Effector CD8-positive, alpha-beta T cell (primary cell): ENCODE measurements around the gene KLHDC9.
"Not testable (repeated sequence)": the region's sequence is repeated elsewhere in the genome, so short reads cannot be mapped to it uniquely, and the experiment has no call there.

Experiments
- DNase-seq: peaks from one replicate; lab custom pipeline; 2025; lab: John Stamatoyannopoulos, UW
- total RNA-seq, 4 experiments: gene quantifications; one replicate each; lab custom pipeline; 2026; lab: John Stamatoyannopoulos, UW

KLHDC9 gene
- total RNA-seq = 0.24 to 1.1 (median 0.28) reads per million in 4 experiments

DNA sequence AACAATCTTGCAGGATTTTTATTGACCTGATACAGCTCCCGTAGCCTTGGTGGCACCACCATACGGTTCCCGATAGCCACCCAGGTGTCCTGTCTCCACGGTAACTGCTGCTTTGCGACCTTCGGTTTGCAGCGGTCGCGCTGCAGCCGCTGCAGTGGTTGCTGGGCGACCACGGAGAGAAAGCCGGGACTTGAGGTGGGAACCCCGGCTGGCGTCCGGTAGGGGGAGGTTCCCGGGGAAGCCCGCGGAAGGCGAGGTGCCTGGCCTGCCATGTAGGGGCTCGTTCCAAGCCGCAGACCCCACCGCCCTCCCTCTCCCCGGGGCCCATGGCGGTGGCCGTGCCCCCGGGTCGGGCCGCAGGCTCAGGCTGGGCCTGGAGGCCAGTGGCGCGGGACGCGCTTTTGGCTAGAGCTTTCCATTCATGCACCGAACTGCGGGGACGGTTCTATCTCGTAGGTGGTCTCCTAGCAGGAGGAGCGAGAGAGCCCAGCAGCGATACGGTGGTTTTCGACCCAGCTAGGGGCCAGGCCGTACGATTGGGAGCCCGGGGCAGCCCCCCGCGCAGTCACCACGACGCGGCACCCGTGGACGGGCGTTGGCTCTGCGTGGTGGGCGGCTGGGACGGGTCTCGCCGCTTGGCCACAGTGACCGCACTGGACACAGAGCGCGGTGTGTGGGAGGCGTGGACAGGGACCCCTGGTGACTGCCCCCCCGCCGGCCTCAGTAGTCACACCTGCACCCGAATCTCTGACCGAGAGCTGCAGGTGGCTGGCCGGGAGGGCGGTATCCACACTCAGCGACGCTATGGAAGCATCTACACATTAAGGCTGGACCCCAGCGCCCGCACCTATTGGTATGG is at the start of gene KLHDC9:
Gene KLHDC9 (plus strand): TSS at position 152 of the 859 bp plus-strand sequence. CDS start 175 bp downstream, at position 327.
- peak; percentile 38 for DNase-seq

DNA sequence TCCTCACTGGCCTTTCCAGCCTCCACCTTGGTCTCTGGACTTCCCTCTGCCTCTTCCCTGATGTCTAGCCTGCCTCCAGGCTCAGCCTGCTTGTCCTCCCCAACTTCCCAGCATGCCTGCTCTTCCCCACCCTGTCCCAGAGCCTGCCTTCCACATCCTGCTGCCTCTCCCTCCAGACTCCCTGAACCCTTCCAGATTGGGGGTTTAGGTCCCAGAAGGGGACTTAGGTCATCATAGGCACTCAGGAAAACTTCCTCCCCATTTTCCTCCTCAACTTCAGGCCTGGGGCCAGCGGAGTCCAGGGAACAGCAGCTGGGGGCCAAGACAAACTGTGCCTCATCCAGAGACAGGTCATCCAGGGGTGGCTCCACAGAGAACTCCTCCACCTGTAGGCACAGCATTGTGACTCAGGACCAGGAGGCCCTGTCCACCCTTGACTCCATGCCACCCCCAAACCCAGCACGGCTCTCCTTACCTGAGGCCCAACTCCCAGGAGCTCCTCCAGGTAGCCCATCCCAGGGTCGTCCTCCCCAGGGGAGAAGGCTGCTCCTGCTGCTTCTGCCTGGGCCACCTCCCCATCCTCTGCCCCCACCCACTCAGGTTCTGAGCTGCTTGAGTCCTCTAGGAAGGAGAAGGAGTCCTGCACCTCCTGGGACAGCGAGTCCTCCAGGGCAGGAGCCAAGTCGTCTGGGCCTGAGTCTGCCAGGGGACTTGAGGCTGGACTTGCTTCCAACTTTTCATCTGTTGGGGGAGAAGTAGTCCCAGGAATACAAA is 49.0 kb upstream of the KLHDC9 start:
- no peak for DNase-seq

- DNase-seq = no peak
These were observed 46.9 kb upstream of the KLHDC9 start for GRCh38 chr1:161051219-161051618.

DNA sequence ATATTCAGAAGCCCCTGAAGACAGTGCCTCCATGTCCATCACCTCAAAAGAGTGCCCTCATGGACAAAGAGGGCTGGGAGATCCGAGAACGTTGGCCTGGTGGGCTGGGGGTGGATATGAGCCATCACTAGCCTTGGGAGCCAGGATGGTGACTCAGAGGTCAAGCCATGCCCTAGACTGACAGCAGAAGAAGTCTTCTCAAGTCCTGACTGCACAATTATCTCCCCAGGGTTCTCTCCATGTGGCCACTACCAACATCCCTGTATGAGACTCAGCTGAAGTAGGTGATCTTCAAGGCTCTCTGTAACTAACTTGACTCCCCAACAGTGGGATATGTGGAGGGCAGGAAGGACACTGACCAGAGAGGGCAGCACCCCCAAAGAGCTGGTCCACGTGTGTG is 45.3 kb upstream of the KLHDC9 start:
- no peak for DNase-seq

- no peak for DNase-seq
These were observed 43.9 kb upstream of the KLHDC9 start for GRCh38 chr1:161054232-161054631.

- no peak for DNase-seq
These were observed 43.4 kb upstream of the KLHDC9 start for GRCh38 chr1:161054805-161055204.

DNA sequence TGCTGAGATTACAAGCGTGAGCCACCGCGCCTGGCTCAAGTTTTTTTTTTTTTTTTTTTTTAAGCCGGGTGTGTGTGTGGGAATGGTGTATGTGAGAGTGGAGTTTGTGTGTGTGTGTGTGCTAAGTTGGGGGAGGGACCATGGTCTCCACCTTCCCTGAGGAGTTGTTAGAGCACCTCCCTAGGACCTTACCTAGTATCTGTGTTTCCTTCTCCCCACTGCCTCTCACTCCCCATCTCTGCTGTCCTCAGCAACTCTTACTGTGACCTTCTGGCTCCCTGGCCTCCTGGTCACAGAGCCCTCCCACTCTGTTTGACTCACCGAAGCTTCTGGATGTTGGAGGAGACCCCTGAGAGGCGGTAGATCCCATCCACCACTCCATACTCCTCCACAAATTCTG is 38.9 kb upstream of the KLHDC9 start:
- DNase-seq = no peak

DNA sequence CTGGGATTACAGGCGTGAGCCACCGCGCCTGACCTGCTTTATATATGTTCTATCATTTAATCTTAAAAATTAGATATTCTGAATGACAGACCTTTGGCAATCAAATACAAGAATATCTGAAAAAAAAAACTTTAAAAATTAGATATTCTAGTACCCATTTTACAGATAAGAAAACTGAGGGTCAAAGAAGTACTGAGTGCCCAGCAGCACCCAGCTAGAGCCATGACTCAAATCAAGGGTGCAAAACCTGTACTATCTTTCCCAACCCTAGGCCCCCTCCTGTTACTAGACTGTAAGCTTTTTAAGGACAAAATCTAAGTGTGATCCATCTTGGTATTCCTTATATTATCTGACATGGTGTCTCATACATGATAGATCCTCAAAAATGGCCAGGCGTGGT is 36.7 kb upstream of the KLHDC9 start:
- no peak for DNase-seq

GRCh38 chr1:161063936-161064335 is 34.2 kb upstream of the KLHDC9 start:
- not testable (repeated sequence) for DNase-seq

DNA sequence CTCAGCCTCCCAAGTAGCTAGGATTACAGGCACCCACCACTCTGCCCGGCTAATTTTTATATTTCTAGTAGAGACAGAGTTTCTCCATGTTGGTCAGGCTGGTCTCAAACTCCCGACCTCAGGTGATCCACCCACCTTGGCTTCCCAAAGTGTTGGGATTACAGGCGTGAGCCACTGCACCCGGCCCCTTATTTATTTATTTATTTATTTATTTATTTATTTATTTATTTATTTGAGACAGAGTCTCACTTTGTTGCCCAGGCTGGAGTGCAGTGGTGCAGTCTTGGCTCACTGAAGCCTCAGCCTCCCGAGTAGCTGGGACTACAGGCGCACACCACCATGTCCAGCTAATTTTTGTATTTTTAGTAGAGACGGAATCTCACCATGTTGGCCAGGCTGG is 32.5 kb upstream of the KLHDC9 start:
- not testable (repeated sequence) for DNase-seq

- no peak for DNase-seq
These were observed 31.5 kb upstream of the KLHDC9 start for GRCh38 chr1:161066694-161067093.

DNA sequence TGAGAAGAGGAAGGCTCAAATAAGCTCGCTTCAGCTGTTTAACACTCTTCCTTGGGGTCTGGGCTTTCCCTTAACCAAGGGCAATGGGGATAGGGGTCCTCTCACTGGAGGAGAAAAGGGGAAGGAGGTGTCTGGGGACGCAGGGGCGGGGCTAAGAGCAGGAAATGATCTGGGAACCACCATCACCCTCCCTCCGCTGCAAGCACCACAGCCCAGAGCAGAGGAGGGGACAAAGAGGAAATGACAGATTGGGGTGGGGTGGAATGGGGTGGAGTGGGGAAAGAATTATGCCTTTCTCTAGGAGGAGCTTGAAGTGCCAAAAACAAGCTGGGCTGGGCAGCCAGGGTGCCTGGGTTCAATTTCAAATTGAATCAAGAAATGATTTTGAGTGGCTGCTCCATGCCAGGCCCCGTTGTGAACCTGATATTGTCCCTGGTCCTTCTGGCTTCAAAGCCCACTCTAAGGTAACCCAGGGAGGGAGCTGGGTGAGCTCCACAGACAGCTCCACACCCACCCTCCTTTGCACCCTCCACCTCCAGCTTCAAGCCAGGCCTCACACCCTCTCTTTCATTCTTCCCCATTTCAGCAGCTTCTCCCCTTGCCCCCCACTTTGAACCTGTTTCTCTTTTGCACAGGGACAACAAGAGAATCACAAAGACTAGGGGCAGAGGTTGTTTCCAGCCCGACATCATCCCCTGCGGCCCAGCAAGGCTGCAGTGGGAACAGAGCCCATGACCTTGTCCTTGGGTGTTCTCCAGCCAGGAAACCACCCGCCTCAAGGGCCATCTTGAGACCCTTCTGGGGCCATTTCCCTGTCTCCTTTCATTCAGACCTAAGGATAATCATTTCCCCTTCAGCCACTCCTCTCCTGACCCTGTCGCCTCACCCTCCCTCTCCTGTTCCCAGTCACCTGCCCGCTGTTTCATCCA is 29.6 kb upstream of the KLHDC9 start:
- DNase-seq = peak; percentile 72

DNA sequence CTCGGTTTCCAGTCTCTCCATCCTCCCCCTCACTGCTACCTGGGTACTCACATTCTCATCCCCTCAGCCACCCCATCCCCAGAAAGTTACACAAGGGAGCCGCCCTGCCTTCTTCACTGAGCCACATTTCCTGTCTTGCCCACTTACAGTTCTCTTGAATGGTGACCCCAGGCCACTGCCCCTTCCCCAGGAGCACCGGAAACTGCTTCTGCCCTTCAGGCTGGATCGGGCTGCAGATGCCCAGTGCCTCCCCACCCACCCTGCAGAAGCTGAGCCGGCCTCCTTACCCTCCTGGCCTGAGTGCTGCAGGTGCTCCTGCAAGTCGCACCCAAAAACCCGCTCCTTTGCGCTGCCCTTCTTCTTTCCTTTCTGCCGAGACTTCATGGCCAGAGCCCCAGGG is 28.9 kb upstream of the KLHDC9 start:
- DNase-seq = no peak

GRCh38 chr1:161069731-161070270 is 28.4 kb upstream of the KLHDC9 start, which contains the start of gene ARHGAP30:
Gene ARHGAP30, minus strand, starts transcription at chr1:161069891. Its CDS starts 267 bp downstream, at chr1:161069624.
- peak; percentile 56 for DNase-seq

GRCh38 chr1:161070761-161071160 is 27.4 kb upstream of the KLHDC9 start:
- no peak for DNase-seq

GRCh38 chr1:161071886-161072371 is 26.2 kb upstream of the KLHDC9 start:
- peak; percentile 25 for DNase-seq

DNA sequence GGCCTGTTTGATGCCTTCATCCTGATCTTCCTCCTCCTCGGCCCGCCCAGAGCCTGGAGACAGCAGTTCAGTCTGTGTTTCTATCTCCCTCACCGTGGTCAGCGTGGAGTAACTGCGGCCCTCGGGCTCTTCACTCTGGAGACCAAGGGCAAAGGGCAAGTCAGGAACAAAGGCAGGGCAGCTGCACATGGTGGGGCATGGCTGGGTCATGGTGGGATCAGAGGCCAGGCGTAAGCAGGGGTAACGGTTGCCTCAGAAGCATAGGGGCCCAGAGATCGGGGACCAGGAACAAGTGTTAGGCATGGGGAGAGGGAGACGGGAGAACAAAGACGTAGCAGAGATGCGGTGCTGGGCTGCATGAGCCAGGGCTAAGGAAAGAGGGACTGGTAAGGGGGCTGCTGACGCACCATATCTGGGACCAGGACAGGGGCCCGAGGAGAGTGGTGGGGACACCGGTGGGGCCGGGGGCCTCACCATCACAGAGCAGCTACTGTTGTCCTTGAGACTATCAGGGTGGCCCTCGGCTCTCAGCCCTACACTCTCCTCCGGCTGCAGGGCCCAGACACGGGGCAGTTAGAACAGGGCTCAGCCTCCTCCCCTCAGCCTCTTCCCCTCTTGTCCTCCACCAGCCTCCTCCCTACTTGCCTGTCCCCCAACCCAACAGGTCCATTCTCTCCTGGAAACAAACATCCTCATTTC is 25.3 kb upstream of the KLHDC9 start:
- no peak for DNase-seq

- no peak for DNase-seq
These were observed 24.6 kb upstream of the KLHDC9 start for GRCh38 chr1:161073474-161074121.

- DNase-seq = no peak
These were observed 23.3 kb upstream of the KLHDC9 start for GRCh38 chr1:161074676-161075368.
